Measurements from ENCODE around the gene CSK.

CSK gene

GRCh38 chr15:74801311-74801997, 19.6 kb downstream of the CSK start:
- DNase-seq (ENCODE audit: low read depth): no peak

DNA sequence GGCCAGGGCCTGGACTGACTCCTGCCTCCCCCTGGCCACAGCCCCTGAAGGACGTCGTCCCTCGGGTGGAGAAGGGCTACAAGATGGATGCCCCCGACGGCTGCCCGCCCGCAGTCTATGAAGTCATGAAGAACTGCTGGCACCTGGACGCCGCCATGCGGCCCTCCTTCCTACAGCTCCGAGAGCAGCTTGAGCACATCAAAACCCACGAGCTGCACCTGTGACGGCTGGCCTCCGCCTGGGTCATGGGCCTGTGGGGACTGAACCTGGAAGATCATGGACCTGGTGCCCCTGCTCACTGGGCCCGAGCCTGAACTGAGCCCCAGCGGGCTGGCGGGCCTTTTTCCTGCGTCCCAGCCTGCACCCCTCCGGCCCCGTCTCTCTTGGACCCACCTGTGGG, 20.4 kb downstream of the CSK start:
- DNase-seq (ENCODE audit: low read depth): no peak

DNA sequence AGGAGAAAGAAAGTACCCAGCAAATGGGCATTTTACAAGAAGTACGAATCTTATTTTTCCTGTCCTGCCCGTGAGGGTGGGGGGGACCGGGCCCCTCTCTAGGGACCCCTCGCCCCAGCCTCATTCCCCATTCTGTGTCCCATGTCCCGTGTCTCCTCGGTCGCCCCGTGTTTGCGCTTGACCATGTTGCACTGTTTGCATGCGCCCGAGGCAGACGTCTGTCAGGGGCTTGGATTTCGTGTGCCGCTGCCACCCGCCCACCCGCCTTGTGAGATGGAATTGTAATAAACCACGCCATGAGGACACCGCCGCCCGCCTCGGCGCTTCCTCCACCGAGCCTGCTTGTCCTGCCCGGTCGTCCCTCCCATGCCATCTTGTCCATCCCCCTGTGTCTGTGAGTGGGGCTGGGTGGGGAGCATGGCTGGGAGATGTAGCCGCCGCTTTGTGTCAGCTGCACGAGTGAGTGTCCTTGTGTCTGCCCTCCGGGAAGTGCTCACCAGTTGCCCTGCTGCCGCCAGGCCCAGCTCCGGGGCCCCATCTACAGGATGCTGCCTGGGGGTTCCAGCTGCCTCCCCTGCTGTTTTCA, 21.1 kb downstream of the CSK start:
- DNase-seq (ENCODE audit: low read depth): no peak

- DNase-seq (ENCODE audit: low read depth): no peak
Observed at GRCh38 chr15:74804935-74805334, 23.1 kb downstream of the CSK start.

- no peak for DNase-seq (ENCODE audit: low read depth)
Observed at GRCh38 chr15:74807282-74807681, 25.4 kb downstream of the CSK start.

GRCh38 chr15:74808078-74808839, 26.4 kb downstream of the CSK start:
- no peak for DNase-seq (ENCODE audit: low read depth)

- no peak for DNase-seq (ENCODE audit: low read depth)
Observed at GRCh38 chr15:74808840-74809229, 27.0 kb downstream of the CSK start.

- no peak for DNase-seq (ENCODE audit: low read depth)
Observed at GRCh38 chr15:74809242-74809641, 27.4 kb downstream of the CSK start.

- no peak for DNase-seq (ENCODE audit: low read depth)
Observed at GRCh38 chr15:74809956-74810355, 28.1 kb downstream of the CSK start.

GRCh38 chr15:74812533-74812932, 30.7 kb downstream of the CSK start, which contains the start of gene LMAN1L:
Gene LMAN1L (plus strand): TSS chr15:74812835. CDS start chr15:74812855, 20 bp downstream.
- DNase-seq (ENCODE audit: low read depth): no peak

DNA sequence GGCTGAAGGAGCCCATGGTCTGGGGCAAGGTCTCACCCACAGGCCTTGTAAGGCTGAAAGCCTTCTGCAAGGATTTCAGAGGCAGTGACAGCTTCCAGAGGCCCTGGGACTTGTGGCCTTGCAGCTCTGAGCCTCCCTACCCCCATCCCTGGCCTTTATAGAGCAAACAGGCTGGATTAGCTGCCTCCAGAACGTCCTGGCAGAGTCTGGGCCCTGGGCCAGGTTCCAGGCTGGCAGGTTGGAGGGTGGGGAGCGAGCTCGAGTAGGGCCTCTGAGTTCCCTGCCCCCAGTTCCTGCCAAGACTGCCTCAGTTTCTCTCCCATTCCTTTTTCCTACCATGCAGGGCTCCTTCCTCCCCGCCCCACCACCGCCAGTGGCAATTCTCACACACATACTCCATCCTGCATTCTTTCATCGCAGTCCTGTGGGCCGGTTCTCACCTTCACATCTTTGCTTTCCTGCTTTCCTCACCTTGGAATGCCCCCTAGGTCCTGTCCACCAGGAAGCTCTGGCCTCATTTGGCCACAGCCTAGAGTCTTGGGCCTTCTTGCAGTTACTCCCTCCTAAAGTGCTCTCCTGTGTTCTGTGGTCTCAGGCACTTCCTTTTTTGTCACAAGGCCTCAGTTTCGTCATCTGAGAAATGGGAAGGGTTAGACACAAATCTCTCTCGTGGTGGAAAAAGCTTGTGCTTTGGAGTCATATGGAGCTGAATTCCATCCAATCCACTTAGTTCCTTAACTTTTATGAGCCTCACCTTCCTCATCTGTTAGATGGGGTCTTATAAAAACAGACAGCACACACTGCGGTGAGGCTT, 33.4 kb downstream of the CSK start:
- DNase-seq (ENCODE audit: low read depth): no peak

DNA sequence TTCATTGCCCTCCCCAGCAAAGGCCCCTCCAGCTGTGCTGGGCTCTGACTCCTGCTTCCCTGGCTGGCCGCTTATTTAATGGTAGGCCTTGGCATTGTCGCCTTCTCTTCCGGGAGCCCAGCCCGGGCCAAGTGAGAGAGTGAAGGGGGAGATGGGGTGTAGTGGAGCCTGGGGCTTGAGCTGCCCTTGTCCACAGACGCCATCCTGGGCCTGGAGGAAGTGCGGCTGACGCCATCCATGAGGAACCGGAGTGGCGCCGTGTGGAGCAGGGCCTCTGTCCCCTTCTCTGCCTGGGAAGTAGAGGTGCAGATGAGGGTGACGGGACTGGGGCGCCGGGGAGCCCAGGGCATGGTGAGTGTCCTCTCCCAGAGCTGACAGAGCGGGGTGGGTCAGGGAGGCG, 34.1 kb downstream of the CSK start:
- no peak for DNase-seq (ENCODE audit: low read depth)

- no peak for DNase-seq (ENCODE audit: low read depth)
Observed at GRCh38 chr15:74816624-74817369, 34.9 kb downstream of the CSK start.

- no peak for DNase-seq (ENCODE audit: low read depth)
Observed at GRCh38 chr15:74817370-74817737, 35.5 kb downstream of the CSK start.

GRCh38 chr15:74820056-74820455, 38.2 kb downstream of the CSK start:
- no peak for DNase-seq (ENCODE audit: low read depth)

GRCh38 chr15:74821091-74821789, 39.4 kb downstream of the CSK start:
- DNase-seq (ENCODE audit: low read depth): no peak

GRCh38 chr15:74821790-74822158, 39.9 kb downstream of the CSK start:
- DNase-seq (ENCODE audit: low read depth): no peak

- no peak for DNase-seq (ENCODE audit: low read depth)
Observed at GRCh38 chr15:74822233-74822632, 40.4 kb downstream of the CSK start.

DNA sequence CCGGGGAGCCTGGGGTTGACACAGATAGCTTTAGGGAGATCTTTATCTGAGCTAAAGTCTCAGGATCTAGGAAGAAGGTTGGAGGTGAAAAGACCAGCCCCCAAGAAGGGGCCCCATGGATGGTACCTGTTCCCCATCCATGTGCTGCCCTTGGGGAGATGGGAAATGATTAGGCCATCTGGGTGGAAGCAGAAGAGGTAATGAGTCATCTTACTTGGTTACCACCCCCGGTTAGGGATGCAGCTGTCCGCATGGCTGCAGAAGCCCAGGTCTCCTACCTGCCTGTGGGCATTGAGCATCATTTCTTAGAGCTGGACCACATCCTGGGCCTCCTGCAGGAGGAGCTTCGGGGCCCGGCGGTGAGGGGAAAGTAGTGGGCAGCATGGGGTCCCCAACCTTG, 41.4 kb downstream of the CSK start:
- no peak for DNase-seq (ENCODE audit: low read depth)

- no peak for DNase-seq (ENCODE audit: low read depth)
Observed at GRCh38 chr15:74824976-74825375, 43.1 kb downstream of the CSK start.

GRCh38 chr15:74825866-74826265, 44.0 kb downstream of the CSK start:
- DNase-seq (ENCODE audit: low read depth): no peak

Measured in stimulated activated CD8-positive, alpha-beta memory T cell treated with anti-CD3 and anti-CD28 coated beads, Interleukin-15, amount 100 ng/mL, for 1 hour (primary cell).